GM12872 (cell line): ENCODE results near the gene IGHMBP2.

Source experiments
- CTCF ChIP-seq: IDR thresholded peaks from 3 replicates; pipeline ENCODE4 v1.5.1; 2011; ENCODE audit warnings: low read depth, mild to moderate bottlenecking, low read length, moderate library complexity; ENCODE audit not compliant: insufficient read depth

The IGHMBP2 gene

GRCh38 chr11:68893282-68893681, 10.4 kb upstream of the IGHMBP2 start:
- no peak for TF ChIP-seq CTCF

GRCh38 chr11:68896171-68896959, 7.3 kb upstream of the IGHMBP2 start:
- no peak for TF ChIP-seq CTCF

- TF ChIP-seq CTCF, result no peak
These were observed 6.2 kb upstream of the IGHMBP2 start for GRCh38 chr11:68897441-68897840.

- no peak for TF ChIP-seq CTCF
These were observed 2.8 kb upstream of the IGHMBP2 start for GRCh38 chr11:68900835-68901381.

GRCh38 chr11:68904248-68904847, 657 bp downstream of the IGHMBP2 start:
- no peak for TF ChIP-seq CTCF

GRCh38 chr11:68905421-68906360, 2.0 kb downstream of the IGHMBP2 start:
- no peak for TF ChIP-seq CTCF

- TF ChIP-seq CTCF, result no peak
These were observed 4.6 kb downstream of the IGHMBP2 start for GRCh38 chr11:68908273-68908672.
